GM18511 (cell line): ENCODE results near the gene TPST1.
"Not testable (repeated sequence)": the region's sequence is repeated elsewhere in the genome, so short reads cannot be mapped to it uniquely, and the experiment has no call there.

Experiments
- ATAC-seq: cut with Tn5 transposase; IDR thresholded peaks from one replicate; pipeline ENCODE4 v1.9.1; 2021; ENCODE audit warnings: mild to moderate bottlenecking, moderate library complexity; ENCODE audit not compliant: unreplicated experiment

The TPST1 gene

GRCh38 chr7:66376264-66376945 is 171.3 kb downstream of the TPST1 start:
- ATAC-seq: no peak

- ATAC-seq: no peak
These were observed 171.9 kb downstream of the TPST1 start for GRCh38 chr7:66377045-66377444.

GRCh38 chr7:66377714-66378113 is 172.6 kb downstream of the TPST1 start:
- no peak for ATAC-seq

DNA sequence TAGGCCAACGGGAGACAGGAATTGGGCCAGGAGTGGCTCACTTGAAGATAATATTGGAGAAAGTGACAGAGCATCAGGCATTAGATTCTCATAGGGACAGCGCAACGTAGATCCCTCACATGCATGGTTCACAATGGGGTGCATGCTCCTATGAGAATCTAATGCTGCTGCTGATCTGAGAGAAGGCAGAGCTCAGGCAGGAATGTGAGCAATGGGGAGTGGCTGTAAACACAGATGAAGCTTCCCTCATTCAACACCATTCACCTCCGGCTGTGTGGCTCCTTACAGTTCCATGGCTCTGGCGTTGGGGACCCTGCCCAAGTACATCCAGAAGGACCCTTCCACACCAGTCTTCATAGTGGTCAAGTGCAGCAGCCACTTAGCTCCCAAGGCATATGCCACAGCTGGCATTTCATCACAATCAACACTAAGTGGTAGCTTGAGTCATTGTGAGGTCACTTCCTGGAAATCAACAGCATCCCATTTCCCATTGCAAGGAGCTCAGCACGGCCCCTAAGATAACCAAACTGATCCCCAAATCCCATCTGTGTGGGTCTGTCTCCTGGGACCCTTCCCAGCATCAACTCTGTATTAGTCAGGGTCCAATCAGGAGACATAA is 174.5 kb downstream of the TPST1 start:
- no peak for ATAC-seq

DNA sequence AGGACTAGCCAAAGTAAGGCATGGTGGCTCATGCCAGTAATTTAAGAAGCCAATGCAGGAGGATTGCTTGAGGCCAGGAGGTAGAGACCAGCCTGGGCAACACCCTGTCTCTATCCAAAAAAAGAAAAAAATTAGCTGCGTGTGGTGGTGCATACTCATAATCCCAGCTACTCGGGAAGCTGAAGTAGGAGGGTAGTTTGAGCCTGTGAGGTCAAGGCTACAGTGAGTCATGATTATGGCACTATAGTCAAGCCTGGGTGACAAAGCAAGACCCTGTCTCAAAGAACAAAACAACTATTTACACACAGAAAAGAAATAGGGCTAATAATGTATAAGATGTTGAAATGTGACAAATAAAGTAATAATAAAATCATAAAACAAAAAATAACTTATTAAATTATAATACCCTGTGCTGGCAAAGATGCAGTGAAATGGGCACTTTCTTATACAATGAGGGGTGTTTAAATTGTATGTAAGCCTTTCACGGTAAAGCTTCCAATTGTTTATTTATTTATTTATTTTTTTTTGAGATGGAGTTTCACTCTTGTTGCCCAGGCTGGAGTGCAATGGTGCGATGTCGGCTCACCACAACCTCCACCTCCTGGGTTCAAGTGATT is 175.2 kb downstream of the TPST1 start:
- ATAC-seq: no peak

DNA sequence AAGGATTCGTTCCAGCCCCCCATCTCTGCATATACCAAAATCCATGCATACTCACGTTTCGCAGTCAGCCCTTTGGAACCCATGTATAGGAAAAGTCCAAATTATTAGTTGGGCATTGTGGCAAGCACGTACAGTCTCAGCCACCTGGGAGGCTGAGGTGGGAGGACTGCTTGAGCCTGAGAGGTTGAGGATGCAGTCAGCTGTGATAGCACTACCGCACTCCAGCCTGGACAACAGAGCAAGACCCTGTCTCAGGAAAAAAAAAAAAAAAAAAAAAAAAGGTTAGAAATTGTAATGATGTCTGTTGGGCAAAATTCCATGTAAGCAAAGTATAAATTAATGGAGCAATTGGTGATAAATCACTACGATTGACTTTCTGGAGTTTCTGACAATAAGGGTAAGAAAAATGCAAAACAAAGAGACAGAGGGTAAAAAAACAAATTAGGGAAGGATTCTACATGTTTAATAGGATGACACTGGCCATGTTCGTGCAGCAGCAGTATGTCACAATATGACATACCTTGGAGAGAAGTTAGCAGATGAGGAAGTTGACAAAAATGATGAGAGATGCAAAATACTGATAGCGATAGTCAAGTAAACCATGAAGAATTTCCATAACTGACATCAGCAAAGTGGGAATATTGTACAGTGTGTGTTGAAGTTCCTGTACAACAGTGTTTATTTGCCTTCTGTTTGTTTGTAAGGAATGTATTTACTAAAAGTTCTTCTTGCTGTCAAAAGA is 177.2 kb downstream of the TPST1 start:
- ATAC-seq: not testable (repeated sequence)

GRCh38 chr7:66385191-66385905 is 180.2 kb downstream of the TPST1 start:
- ATAC-seq: not testable (repeated sequence)

GRCh38 chr7:66395128-66395571 is 190.0 kb downstream of the TPST1 start:
- not testable (repeated sequence) for ATAC-seq

GRCh38 chr7:66396052-66396451 is 190.9 kb downstream of the TPST1 start:
- not testable (repeated sequence) for ATAC-seq

GRCh38 chr7:66398841-66399240 is 193.7 kb downstream of the TPST1 start:
- ATAC-seq: not testable (repeated sequence)

- ATAC-seq: no peak
These were observed 194.4 kb downstream of the TPST1 start for GRCh38 chr7:66399566-66399965.

DNA sequence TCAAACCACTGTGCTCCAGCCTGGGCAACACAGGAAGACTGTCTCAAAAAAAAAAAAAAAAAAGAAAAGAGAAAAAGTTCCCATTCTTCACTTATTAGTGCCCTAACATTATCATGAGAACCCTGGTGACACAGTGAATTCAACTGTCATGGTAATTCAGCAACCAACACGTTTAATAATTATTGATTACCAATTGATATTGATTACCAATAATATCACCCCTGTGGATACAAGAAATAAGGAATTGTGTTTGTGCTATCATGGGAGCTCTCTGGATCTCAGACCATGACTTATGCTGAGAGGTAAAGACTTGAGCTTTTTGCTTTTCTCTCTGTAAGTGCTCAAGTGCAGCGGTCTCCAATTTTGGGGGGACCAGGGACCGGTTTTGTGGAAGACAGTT is 195.3 kb downstream of the TPST1 start:
- no peak for ATAC-seq

DNA sequence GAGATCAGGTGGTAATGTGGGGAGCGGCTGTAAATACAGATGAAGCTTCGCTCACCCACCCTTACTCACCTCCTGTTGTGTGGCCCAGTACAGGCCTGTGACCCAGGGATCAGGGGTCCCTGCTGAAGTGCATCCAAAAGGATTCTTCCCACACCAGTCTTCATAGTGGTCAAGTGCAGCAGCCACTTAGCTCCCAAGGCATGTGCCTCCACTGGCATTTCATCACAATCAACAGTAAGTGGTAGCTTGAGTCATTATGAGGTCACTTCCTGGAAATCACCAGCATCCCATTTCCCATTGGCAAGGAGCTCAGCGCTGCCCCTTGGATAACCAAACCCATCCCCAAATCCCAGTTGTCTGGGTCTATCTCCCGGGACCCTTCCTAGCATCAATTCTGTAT is 196.0 kb downstream of the TPST1 start:
- ATAC-seq: not testable (repeated sequence)

DNA sequence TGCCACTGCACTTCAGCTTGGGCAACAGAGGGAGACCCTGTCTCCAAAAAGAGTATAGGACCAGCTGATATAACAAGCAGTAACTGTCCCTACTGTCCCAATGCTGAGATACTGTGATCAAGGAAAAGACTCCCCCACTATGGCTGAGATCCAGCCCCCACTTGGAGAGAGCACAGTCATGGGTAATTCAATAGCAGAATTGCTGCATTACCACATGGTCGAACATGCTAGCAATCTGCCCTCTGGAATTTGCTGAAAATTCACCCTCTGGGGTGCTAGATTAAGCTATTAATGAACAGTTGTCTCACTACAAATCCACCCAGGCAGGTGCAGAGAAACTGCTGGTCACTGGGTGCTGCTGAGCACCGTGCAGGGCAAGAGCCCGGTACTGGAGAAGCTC is 196.8 kb downstream of the TPST1 start:
- ATAC-seq: not testable (repeated sequence)

DNA sequence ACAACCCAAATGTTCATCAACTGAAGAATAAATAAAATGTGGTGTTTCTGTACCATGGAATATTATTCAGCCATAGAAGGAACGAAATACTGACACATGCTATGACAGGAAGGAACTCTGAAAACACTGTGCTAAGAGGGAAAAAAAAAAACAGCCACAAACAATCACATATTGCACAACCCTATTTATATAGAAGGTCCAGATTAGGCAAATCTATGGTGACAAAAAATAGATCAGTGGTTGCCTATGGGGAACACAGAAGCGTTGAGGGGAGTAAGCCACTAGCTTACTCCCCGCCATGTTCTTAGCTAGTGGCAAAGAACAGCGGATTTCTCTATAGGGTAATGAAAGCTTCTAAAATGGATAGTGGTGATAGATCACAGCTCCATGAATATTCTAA is 198.4 kb downstream of the TPST1 start:
- ATAC-seq: no peak

GRCh38 chr7:66409493-66409892 is 204.4 kb downstream of the TPST1 start:
- ATAC-seq: no peak
